Stimulated activated CD8-positive, alpha-beta memory T cell treated with anti-CD3 and anti-CD28 coated beads, Interleukin-15, amount 100 ng/mL, for 4 hours (primary cell): ENCODE results near the gene ACP7.
"Not testable (repeated sequence)": the region's sequence is repeated elsewhere in the genome, so short reads cannot be mapped to it uniquely, and the experiment has no call there.

Experiments
- DNase-seq, 2 donors: peaks; one replicate each; pipeline ENCODE4 v3.0.0-alpha.2; 2020; ENCODE audit warnings: low read depth in 2 of 2

Gene ACP7

GRCh38 chr19:39106194-39106593, 22.0 kb downstream of the ACP7 start:
- no peak for DNase-seq

- no peak for DNase-seq
These were observed 25.5 kb downstream of the ACP7 start for GRCh38 chr19:39109641-39110040.

- DNase-seq, result peak; percentile 29 to 59
These were observed 26.2 kb downstream of the ACP7 start for GRCh38 chr19:39110263-39110967.

GRCh38 chr19:39111593-39112199, 27.5 kb downstream of the ACP7 start:
- DNase-seq, result no peak

GRCh38 chr19:39112338-39112890, 28.2 kb downstream of the ACP7 start:
- DNase-seq, result no peak

GRCh38 chr19:39113199-39113598, 29.0 kb downstream of the ACP7 start:
- DNase-seq, result no peak

- DNase-seq, result no peak
These were observed 31.1 kb downstream of the ACP7 start for GRCh38 chr19:39115105-39115847.

- DNase-seq, result not testable (repeated sequence)
These were observed 32.9 kb downstream of the ACP7 start for GRCh38 chr19:39117023-39117422.

- DNase-seq, result no peak
These were observed 35.7 kb downstream of the ACP7 start for GRCh38 chr19:39119830-39120229.

- no peak for DNase-seq
These were observed 39.0 kb downstream of the ACP7 start for GRCh38 chr19:39122934-39123731.

GRCh38 chr19:39124136-39124764, 40.1 kb downstream of the ACP7 start:
- DNase-seq, result no peak

GRCh38 chr19:39125199-39125553, 41.0 kb downstream of the ACP7 start:
- no peak for DNase-seq

- peak; percentile 90 for DNase-seq
These were observed 41.6 kb downstream of the ACP7 start, which contains the start of gene PAK4 for GRCh38 chr19:39125554-39126311. PAK4 (plus strand) TSS chr19:39125786; CDS start chr19:39169554, 43,768 bp downstream.

- no peak for DNase-seq
These were observed 42.4 kb downstream of the ACP7 start for GRCh38 chr19:39126312-39127187.

GRCh38 chr19:39127812-39128515, 43.8 kb downstream of the ACP7 start:
- no peak for DNase-seq

- DNase-seq, result no peak
These were observed 44.4 kb downstream of the ACP7 start for GRCh38 chr19:39128516-39129079.

- no peak for DNase-seq
These were observed 44.9 kb downstream of the ACP7 start for GRCh38 chr19:39129116-39129515.
